GM12874 (cell line): Measurements from ENCODE around the gene NTNG1.

Experiments used
- TF ChIP-seq, protein P1 (sequence below): IDR thresholded peaks from 2 replicates; pipeline ENCODE4 v1.5.1; 2011; ENCODE audit warnings: low read depth, mild to moderate bottlenecking, control low read depth, low read length, moderate library complexity; ENCODE audit not compliant: insufficient read depth

The NTNG1 gene

DNA sequence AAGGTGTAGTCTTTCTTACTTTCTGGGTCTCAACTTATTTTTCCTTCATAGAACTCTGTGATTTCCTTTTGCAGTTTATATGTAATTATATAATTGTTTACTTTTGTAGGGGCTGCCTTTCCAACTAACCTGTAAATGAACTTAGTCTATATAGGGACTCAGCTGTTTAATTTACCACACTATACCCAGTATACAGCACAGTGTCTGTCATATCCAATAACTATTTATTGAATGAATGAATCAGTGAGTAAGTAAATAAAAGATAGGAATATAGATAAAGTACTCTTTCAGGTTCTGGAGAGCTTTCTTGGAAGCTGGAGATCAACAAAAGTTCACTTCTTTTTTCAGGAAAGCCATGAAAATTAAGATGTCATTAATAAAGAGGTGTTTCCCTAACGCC lies 174.8 kb downstream of the NTNG1 start:
- TF ChIP-seq, protein P1, sequence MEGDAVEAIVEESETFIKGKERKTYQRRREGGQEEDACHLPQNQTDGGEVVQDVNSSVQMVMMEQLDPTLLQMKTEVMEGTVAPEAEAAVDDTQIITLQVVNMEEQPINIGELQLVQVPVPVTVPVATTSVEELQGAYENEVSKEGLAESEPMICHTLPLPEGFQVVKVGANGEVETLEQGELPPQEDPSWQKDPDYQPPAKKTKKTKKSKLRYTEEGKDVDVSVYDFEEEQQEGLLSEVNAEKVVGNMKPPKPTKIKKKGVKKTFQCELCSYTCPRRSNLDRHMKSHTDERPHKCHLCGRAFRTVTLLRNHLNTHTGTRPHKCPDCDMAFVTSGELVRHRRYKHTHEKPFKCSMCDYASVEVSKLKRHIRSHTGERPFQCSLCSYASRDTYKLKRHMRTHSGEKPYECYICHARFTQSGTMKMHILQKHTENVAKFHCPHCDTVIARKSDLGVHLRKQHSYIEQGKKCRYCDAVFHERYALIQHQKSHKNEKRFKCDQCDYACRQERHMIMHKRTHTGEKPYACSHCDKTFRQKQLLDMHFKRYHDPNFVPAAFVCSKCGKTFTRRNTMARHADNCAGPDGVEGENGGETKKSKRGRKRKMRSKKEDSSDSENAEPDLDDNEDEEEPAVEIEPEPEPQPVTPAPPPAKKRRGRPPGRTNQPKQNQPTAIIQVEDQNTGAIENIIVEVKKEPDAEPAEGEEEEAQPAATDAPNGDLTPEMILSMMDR, result no peak

DNA sequence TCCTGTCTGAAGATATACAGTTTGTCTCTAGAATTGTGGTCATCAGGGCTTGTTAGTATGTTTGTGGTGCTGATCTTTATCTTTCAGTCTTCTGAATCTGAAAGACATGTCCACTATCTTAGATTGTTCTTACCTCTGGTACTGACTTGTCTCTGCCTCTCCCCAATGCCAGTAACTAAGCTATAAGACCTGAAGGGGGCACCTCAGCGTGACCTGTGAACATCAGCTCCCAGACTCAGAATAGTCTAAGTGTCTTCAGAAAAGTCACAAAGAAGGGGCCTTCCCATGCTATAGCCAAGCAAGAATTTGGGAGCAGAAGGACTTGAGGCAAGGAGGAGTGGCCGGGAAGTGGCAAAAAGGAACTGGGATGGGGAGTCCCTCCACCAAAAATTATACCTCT lies 178.1 kb downstream of the NTNG1 start:
- TF ChIP-seq, protein P1, result no peak

DNA sequence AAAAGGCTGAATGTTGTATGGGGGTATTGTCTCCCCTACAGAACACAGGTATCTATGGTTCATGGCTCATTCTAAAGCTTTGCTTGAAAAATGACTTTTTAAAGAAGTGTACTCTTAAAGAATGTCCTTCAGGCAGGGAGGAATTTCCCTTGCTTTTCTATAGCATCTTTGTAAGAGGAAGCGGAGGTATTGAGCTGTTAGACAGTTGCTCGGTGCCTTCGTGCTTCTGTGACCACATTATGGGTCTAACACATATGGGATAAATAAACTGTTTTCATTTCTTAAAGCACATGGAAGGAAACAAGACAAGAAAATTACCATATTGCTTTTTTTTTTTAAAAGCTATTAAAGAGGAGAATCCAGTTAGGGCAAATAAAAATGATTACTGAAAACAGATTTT lies 182.9 kb downstream of the NTNG1 start:
- TF ChIP-seq, protein P1, result no peak

DNA sequence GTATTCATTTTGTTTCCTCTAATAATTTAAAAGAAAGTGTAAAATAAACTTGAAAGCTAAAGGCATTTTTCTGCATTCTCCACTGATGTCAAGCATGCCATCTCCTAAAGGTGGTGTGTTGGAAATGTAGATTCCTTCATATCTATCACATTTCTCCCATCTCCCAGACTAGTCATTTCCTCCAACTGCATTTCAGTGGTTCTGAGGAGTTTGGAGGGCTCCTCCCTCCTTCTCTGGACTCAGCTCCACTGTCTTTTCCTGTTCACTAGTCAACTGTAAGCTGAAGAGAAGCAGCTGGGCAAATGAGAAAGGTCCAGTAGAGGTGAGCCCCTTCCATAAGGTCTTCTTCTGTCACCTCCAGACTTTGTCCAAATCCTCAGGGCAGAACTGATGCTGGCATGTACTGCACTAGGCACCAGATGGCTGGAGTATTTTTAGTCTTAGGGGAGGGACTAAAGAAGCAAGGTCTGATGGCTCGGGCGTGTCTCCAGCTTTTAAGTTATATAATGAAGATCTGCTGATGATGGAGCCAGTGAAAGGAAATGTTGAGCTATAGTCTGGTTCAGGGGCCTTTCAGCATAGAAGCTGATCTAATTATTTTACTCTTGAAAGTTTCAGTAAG lies 186.1 kb downstream of the NTNG1 start:
- TF ChIP-seq, protein P1, result no peak

DNA sequence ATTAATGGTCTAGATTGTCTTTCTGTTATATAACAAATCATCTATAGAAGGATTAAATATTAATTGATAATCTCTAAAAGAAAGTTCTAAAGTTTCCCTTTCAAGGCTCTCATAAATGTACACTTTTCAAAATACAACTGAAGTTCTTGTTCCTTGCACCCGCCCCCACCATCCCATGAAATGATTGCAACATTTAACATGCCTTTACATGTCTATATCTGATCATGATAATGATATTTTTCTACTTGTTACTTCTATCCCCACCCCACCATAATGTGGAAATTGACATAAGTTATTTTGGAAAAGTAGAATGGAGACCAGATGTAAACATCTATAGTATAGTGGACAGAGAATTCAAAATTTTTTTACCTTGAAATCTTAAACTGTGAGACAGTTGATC lies 186.6 kb downstream of the NTNG1 start:
- TF ChIP-seq, protein P1, result no peak

DNA sequence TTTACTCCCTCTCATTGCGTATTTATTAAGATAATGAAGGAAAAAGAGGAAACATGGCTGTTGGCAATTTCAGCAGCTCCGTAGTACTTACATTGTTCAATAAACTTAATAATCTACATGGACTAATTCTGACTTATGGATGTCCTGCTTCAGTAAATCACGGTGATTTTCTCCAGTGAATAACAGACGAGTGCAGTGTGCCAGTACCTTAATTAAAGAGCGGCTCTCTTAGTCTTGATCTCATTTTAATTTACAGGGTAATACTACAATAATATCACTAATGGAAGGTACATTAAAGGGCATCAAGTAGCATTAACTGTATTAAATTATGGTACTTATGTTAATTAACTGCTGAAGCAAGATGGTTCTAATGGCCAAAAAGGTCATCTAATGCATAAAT lies 187.2 kb downstream of the NTNG1 start:
- TF ChIP-seq, protein P1, result no peak

DNA sequence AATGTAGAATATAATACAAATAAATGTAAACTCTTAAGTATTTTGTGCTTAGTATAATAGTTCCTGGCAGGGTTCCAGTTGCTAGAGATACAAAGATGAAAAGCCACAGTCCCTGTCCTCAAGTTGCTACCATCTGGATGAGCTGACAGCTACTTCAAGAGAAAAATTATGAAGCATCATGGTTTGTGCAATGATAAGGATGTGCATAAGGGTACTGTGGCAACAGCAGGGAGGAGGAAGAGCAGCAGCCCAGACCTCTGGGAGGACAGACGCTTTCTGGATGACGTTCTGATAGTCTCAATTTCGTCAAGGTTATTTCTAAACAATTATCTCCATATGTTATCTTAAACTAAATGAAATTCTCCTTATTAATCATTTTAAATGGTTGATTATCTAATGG lies 198.9 kb downstream of the NTNG1 start:
- TF ChIP-seq, protein P1, result no peak

DNA sequence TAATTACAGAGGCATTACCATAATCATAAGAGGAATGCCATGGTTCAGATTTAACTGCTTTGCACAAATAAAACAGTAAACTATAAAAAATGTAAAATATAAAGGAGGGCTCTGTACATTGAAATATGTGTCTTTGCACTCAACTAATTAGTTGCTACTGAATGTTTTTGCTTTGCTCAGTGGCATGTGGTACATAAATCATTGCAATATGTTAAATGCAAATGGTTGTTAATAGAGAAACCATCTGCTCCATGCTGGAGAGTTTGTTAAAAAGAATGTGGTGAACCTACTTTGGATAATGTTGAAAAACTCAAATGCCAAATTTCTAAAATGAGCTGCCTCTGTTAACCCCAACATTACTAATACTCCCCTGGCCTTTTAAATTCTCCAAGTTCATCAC lies 201.5 kb downstream of the NTNG1 start:
- TF ChIP-seq, protein P1, result no peak
